Stimulated activated CD4-positive, alpha-beta T cell treated with anti-CD3 and anti-CD28 coated beads, TNF-alpha, amount 100 ng/mL, for 1 hour (primary cell): ENCODE measurements around the gene MAP4K1.
A peak's percentile ranks its signal among the peaks of the same experiment; 100 is the strongest.
"Not testable (repeated sequence)": the region's sequence is repeated elsewhere in the genome, so short reads cannot be mapped to it uniquely, and the experiment has no call there.

ENCODE experiments used
- DNase-seq, 3 donors: peaks; one replicate each; pipeline ENCODE4 v3.0.0-alpha.2; 2020; ENCODE audit warnings: low read depth in 3 of 3, low spot score in 1 of 3

MAP4K1 gene

GRCh38 chr19:38653028-38653571 is 35.3 kb upstream of the MAP4K1 start:
- DNase-seq, result no peak

DNA sequence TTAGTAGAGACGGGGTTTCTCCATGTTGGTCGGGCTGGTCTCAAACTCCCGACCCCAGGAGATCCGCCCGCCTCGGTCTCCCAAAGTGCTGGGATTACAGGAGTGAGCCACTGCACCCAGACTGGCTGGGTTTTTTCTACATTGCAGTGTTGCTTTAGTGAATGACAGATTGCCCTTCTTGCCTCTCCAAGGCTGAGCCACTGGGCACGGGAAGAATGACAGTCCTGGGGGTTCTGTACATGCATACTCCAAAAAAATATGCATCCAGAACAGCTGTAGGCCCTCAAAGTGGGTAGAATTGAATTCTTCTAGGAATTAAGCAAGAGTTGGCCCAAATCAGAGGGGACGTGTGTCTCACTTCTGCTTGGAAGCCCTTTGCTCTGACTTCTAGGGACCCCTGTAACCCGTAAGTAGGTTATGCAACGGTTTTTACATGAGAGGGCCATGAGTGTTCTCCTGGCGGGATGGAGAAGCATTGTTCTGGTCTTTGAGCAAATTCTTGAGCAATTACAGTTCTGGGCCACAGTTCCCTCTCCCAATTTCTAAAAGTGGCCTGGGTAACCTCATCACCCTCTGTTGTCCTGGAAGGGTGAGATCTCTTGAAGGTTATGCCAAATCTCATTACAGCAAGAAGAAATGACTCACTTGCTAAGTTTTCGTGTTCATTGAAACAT is 33.3 kb upstream of the MAP4K1 start:
- DNase-seq, result no peak

DNA sequence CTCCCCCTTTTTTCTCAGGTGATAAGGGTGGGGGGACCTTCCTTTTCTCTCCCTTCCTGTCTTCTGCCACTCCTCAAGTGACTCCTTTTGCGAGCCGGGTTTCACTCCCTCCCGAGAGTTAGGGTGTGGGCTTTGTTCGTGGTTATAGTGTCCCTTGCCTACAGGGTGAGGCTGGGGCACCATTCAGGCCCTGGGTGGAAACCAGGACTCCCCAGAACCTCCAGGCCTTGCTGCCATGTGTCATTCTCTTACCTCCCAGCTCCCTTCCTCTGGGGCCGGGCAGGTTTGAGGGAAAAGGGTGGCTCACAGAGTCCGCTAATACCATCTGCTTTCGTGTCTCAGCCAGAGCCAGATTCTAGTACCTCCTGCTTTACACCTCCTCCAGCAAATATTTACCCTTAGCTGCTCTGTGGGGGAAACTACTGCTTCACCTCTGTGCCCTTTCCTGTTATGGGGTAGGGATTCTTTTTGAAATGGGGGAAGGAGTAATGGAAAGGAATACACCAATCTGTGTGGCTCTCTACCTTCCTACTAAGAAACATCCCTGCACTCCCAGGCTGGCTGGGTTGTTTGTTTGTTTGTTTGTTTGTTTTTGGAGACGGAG is 32.5 kb upstream of the MAP4K1 start:
- no peak for DNase-seq

- DNase-seq, result no peak
Observed at GRCh38 chr19:38649305-38650171, 31.8 kb upstream of the MAP4K1 start.

- DNase-seq, result no peak
Observed at GRCh38 chr19:38648769-38649304, 31.1 kb upstream of the MAP4K1 start.

DNA sequence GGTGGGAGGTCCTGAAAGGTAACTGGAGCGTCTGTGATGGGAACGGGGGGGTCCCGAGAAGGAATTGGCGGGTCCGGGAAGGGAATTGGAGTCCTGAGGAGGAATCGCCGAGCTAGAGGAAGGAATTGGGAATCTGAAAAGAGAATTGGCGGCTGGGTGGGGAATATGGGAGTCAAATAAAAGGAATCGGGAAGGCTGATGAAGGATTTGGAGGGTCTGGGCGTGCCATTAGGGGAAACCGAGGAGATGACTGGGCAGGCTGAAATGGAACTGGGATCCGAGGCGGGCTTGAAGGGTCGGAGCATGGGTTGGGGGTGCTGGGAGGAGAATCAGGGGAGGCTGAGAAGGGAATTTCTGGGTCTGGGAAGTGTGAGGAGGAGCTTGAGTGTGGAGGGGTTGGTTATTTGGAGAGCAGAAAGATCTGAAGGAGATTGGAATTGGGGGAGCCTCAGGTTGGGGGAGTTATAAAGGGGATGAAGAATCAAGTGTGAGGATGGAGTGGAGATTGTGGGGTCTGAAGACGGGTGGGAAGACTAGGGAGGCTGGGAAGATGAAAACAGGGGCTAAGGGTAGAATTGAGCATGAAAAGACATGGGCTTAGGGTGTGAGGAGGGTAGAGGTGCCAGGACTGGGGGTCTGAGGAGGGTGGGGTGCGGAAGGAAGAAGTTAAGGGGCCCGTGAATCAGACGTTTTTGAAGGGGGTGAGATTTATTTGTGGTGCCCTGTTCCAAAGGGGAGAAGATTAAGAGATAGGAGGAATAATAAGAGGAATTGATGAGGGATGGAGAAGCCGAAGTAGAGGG is 30.4 kb upstream of the MAP4K1 start:
- DNase-seq, result no peak

- DNase-seq, result peak; percentile 99 to 100 (median 100)
Observed at GRCh38 chr19:38647368-38647965, 29.7 kb upstream of the MAP4K1 start, which contains the start of gene ACTN4. Gene ACTN4 (plus strand): TSS chr19:38647649. CDS start chr19:38647746, 97 bp downstream.

GRCh38 chr19:38644719-38645118 is 27.0 kb upstream of the MAP4K1 start:
- no peak for DNase-seq

GRCh38 chr19:38642176-38642575 is 24.4 kb upstream of the MAP4K1 start:
- no peak for DNase-seq

DNA sequence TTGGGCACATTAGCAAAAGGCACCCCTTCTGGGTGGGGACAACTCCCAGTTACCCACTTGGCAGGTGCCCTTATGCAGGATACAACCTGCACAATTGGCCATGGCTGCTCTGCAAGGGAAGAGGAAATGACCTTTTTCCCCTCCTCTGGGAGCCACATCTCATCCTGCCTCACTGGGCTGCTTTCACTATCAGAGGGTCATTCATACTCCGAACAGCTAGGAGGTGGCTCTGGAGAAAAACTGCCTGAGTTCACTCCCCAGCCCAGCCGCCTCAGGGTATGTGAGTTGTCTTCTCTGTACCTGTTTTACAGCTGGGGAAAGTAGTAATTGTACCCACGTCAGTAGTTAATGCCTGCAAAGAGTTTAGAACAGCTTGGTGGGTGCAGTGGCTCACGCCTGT is 22.6 kb upstream of the MAP4K1 start:
- no peak for DNase-seq

DNA sequence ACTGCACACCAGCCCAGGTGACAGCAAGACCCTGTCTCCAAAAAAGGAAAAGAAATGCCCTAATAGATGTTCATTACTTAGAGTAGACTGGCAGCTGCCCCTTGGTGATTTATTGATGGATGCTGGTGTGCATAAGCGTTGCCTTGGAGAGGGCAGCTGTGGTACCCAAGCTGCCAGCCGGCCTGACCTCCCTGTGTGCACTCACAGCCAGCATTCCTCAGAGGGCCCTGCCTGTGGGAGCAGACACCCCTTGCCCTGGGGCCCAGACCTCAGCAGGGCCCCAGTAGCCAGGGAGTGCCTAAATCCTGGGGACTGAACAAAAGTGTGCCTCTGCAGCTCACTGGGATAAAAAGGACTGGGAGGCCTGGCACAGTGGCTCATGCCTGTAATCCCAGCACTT is 21.9 kb upstream of the MAP4K1 start:
- DNase-seq, result no peak

DNA sequence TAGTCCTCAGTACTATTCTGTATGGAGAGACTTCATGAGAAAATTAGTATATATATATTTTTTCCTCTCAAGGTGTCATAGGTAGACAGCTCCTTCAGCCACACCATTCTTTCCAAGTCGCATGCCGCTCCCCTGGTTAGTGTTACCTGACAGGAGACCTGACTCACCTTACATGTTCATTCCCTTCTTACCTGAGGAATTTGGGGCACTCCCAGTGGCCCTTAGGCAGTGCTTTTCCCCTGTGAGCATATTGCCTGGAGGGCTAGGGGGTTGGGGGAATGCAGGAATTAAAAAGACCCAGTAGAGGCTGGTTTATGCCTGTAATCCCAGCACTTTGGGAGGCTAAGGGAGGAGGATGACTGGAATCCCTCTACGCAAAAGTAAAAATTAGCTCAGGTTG is 20.7 kb upstream of the MAP4K1 start:
- DNase-seq, result no peak

- DNase-seq, result no peak
Observed at GRCh38 chr19:38635483-38636399, 18.0 kb upstream of the MAP4K1 start.

DNA sequence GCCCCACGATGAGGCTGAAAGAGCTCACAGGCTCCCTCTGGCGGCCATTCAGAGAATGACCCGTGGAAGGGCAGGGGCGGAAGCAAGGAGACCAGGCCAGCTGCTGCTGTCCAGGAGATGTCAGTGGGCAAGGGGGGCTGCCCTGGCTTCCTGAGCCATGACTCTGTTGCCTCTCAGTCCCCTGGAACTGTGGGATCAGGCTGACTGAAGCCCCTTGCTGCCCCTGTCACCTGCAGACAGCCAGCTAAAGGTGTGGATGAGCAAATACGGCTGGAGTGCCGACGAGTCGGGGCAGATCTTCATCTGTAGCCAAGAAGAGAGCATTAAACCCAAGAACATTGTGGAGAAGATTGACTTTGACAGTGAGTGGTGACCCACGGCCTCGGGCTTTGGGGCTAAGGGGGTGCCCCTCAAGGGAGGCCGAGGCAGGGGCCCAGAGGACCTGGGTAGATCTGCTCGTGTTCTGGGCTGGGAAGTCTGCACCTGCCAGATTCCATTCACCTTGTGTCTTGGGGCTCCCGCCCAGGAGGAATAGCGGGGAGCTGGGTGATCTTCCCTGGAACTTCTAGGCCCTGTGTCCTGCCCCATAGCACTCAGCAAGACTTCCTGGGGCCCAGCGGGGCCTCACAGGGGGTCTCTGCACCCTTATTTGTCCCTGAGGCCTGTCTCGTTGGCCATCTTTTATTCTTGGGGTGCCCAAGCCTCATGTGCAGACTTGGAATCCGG is 17.2 kb upstream of the MAP4K1 start:
- DNase-seq, result peak in 2 of 3 donors; percentile 42 to 61

GRCh38 chr19:38632476-38633213 is 14.9 kb upstream of the MAP4K1 start:
- DNase-seq, result no peak

GRCh38 chr19:38631811-38632475 is 14.2 kb upstream of the MAP4K1 start:
- not testable (repeated sequence) for DNase-seq

DNA sequence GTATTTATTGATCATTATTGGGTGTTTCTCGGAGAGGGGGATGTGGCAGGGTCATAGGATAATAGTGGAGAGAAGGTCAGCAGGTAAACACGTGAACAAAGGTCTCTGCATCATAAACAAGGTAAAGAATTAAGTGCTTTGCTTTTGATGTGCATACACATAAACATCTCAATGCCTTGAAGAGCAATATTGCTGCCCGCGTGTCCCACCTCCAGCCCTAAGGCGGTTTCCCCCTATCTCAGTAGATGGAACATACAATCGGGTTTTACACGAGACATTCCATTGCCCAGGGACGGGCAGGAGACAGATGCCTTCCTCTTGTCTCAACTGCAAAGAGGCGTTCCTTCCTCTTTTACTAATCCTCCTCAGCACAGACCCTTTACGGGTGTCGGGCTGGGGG is 13.5 kb upstream of the MAP4K1 start:
- DNase-seq, result not testable (repeated sequence)
